Measurements from ENCODE around the gene PDE3B. TPM values are rescaled to one million over a fixed set of nuclear protein-coding genes. Genes with fewer than 3 reads are reported as not detected.

Gene PDE3B
- total and polyA plus RNA-seq, 9 of the 15 experiments (the other 6 are each of a cell fraction or from before 2014, with no cell fraction given), result 2.3 to 22.5 (median 12.2) TPM

- no peak for FAIRE-seq
- Histone ChIP-seq H3K27me3 (ENCODE audit: control insufficient read depth in 2 of 2, insufficient read depth in 2 of 2, low read length in 2 of 2) (no peaks in the 10 kb centered on the region), H4K20me1 (replicated peaks; ENCODE audit: control insufficient read depth, insufficient read depth, low read length) (no peaks in the 10 kb centered on the region), H3K4me1 (replicated peaks in 1 of 2; ENCODE audit: control insufficient read depth in 2 of 2, insufficient read depth in 2 of 2, low read length in 2 of 2) (no peaks in the 10 kb centered on the region; a peak in 1 of 5 replicates), H3K79me2 (ENCODE audit: control insufficient read depth, insufficient read depth, low read length) (no peaks in the 10 kb centered on the region), H3K4me2 (ENCODE audit: insufficient read depth, low read length) (peak overlapping the region; percentile 21; the same call in 1 of the 2 replicates), H3K9me1 (ENCODE audit: control insufficient read depth, insufficient read depth, low read length) (no peaks in the 10 kb centered on the region), H2AFZ (ENCODE audit: low read depth, low read length) (no peak overlapping the region), H3K27ac (ENCODE audit: extremely low read depth, low read depth, low read length) (no peak overlapping the region; the same call in 2 of the 3 replicates), H3K9ac (ENCODE audit: insufficient read depth in 1 of 2, low read depth in 2 of 2, low read length in 2 of 2) (no peak overlapping the region), H3K9me3 (replicated peaks; ENCODE audit: control insufficient read depth, insufficient read depth, low read depth, low read length) (no peaks in the 10 kb centered on the region), H3K36me3 (ENCODE audit: control insufficient read depth, insufficient read depth, low read length) (no peaks in the 10 kb centered on the region; the same call in 2 of the 3 replicates), H3K4me3 (no peak overlapping the region)
- intact Hi-C loops (cut with micrococcal nuclease) (loop anchor here (1.0 to 5.0 kb wide), 2 partner anchors 40 to 195 kb away; partner anchors contain the start of gene CYP2R1), in situ Hi-C loops (cut with MboI) (no loop called here)
- CTCF ChIA-PET (ENCODE audit: low intra/inter-chr PET ratio), result no interaction called here
- ATAC-seq, result peak; percentile 98
- DNase-seq (ENCODE audit: extremely low read depth in 1 of 4, low spot score in 3 of 4), result peak in 1 of 4 experiments; percentile 23
- BruUV-seq (replicated peaks), result no TSS peak
- WGBS (ENCODE audit: insufficient coverage, low coverage, missing lambda C conversion rate), result 74% methylated on average over 4 of the region's 4 CpGs
- POLR2A ChIA-PET, result no interaction called here
- TF ChIP-seq ATF7 (IDR thresholded peaks at IDR 0.05) (peak; percentile 89), HIVEP1 (CRISPR knock-in tag; IDR thresholded peaks at IDR 0.05) (no peak), ELF4 (CRISPR knock-in tag; IDR thresholded peaks at IDR 0.05) (no peak), ZNF398 (CRISPR knock-in tag; IDR thresholded peaks at IDR 0.05) (0 out of 2 replicates have a peak, but pooled peaks have one; percentile 27), TRIM25 (IDR thresholded peaks at IDR 0.05; ENCODE audit: borderline replicate concordance) (no peak), ZNF79 (CRISPR knock-in tag; IDR thresholded peaks at IDR 0.05; ENCODE audit: low read depth) (no peak), SNAPC5 (CRISPR knock-in tag; IDR thresholded peaks at IDR 0.05) (no peak), KLF16 (IDR thresholded peaks at IDR 0.05) (no peak), MAFF (IDR thresholded peaks at IDR 0.05; ENCODE audit: low read length) (no peak), CSDE1 (IDR thresholded peaks at IDR 0.05) (no peak), CBX8 (IDR thresholded peaks at IDR 0.05; ENCODE audit: borderline replicate concordance, extremely low read depth, low read depth, low read length, poor library complexity, severe bottlenecking) (no peak), ATF3 (IDR thresholded peaks at IDR 0.05) (peak; percentile 95), ATF3 (CRISPR knock-in tag; conservative IDR thresholded peaks at IDR 0.05) (no peak), CBX5 (IDR thresholded peaks at IDR 0.05; ENCODE audit: borderline replicate concordance, low read depth) (no peak), E2F3 (CRISPR knock-in tag; IDR thresholded peaks at IDR 0.05) (no peak), PML (IDR thresholded peaks at IDR 0.05; ENCODE audit: low read length) (no peak), PCBP2 (IDR thresholded peaks at IDR 0.05; ENCODE audit: low read depth, low read length, poor library complexity, severe bottlenecking) (no peak), MEF2D (tag; conservative IDR thresholded peaks at IDR 0.05; ENCODE audit: low read depth) (0 out of 2 replicates have a peak, but pooled peaks have one; percentile 45), CCAR2 (IDR thresholded peaks at IDR 0.05; ENCODE audit: low read depth, low read length) (no peak), ZFPM2 (CRISPR knock-in tag; IDR thresholded peaks at IDR 0.05) (no peak)
Measured at GRCh38 chr11:14852571-14853177, 209.1 kb downstream of the PDE3B start.

All from K562 (cell line).